B cell (primary cell): ENCODE data around the gene PDPR. TPM values are rescaled to one million over a fixed set of nuclear protein-coding genes. Genes with fewer than 3 reads are reported as not detected.
"Not testable (repeated sequence)": the region's sequence is repeated elsewhere in the genome, so short reads cannot be mapped to it uniquely, and the experiment has no call there.

Experiments used
- ATAC-seq: fragments of 200-7000 bp; cut with Tn5 transposase; one replicate; pipeline ENCODE4 v1.10.0; 2021; ENCODE audit warnings: low read depth, mild to moderate bottlenecking, moderate number of reproducible peaks, moderate library complexity
- CTCF ChIA-PET: fragments of 350-600 bp; sonication (Branson Sonifier 250); formaldehyde crosslinking; loops from one replicate; lab custom pipeline; 2021; ENCODE audit warnings: antibody characterized with exemption, inconsistent platforms; lab: Charles Lee
- POLR2A ChIA-PET: fragments of 350-600 bp; sonication (Branson Sonifier 250); formaldehyde crosslinking; loops from one replicate; lab custom pipeline; 2021; ENCODE audit warnings: antibody characterized with exemption; lab: Charles Lee
- DNase-seq: peaks from one replicate; pipeline ENCODE4 v3.0.0; 2013
- H2AFZ ChIP-seq: 2 replicates; pipeline ENCODE4 v1.6.1; 2012; ENCODE audit warnings: mild to moderate bottlenecking, low read depth, low read length; ENCODE audit not compliant: insufficient read depth, poor library complexity, severe bottlenecking
- H3K27ac ChIP-seq, 2 donors: 1 replicate in 1 of 2; 2 replicates in 1 of 2; pipeline ENCODE4 v1.5.1; 2012 to 2013; ENCODE audit warnings: low read length in 2 of 2, mild to moderate bottlenecking in 2 of 2, moderate library complexity in 1 of 2
- H3K27me3 ChIP-seq, 4 experiments: fragments of 200-600 bp in 1 of 4; sonication (generic) in 1 of 4; replicated peaks in 1 of 4; 1 replicate in 2 of 4; 2 replicates in 2 of 4; pipeline versions ENCODE4 v1.6.1 to v1.7.0; 2013 to 2016; ENCODE audit warnings: low read length in 3 of 4, mild to moderate bottlenecking in 2 of 4, mixed read lengths in 1 of 4, moderate library complexity in 1 of 4; ENCODE audit not compliant: insufficient read depth in 4 of 4, control insufficient read depth in 3 of 4; ENCODE audit errors: control extremely low read depth in 1 of 4
- H3K36me3 ChIP-seq, 2 experiments: replicated peaks in 1 of 2; 1 replicate in 1 of 2; 2 replicates in 1 of 2; pipeline versions ENCODE4 v1.6.1 to v1.7.1; 2013; ENCODE audit warnings: low read length in 1 of 2; ENCODE audit not compliant: insufficient read depth in 2 of 2, control insufficient read depth in 1 of 2; ENCODE audit errors: control extremely low read depth in 1 of 2, extremely low read depth in 1 of 2
- H3K4me1 ChIP-seq, 2 donors: fragments of 200-600 bp in 1 of 2; sonication (generic) in 1 of 2; 1 replicate in 1 of 2; 2 replicates in 1 of 2; pipeline versions ENCODE4 v1.5.1 to v1.6.1; 2013 to 2017; ENCODE audit warnings: low read length in 2 of 2; ENCODE audit not compliant: control insufficient read depth in 2 of 2, insufficient read depth in 2 of 2
- H3K4me2 ChIP-seq: replicated peaks from 2 replicates; pipeline ENCODE3; 2012; ENCODE audit warnings: mild to moderate bottlenecking, low read depth, low read length; ENCODE audit not compliant: poor library complexity, severe bottlenecking
- H3K4me3 ChIP-seq, 5 experiments: fragments of 200-600 bp in 1 of 5; sonication (generic) in 1 of 5; 1 replicate in 3 of 5; 2 replicates in 2 of 5; pipeline versions ENCODE4 v1.5.1 to v1.7.0; 2011 to 2016; ENCODE audit warnings: low read length in 4 of 5, mild to moderate bottlenecking in 4 of 5, low read depth in 2 of 5, control low read depth in 1 of 5, moderate library complexity in 1 of 5; ENCODE audit not compliant: insufficient read depth in 1 of 5; ENCODE audit errors: control extremely low read depth in 1 of 5, extremely low read depth in 1 of 5
- H3K79me2 ChIP-seq: fragments of 200-600 bp; sonication (generic); one replicate; pipeline ENCODE4 v1.6.0; 2016; ENCODE audit warnings: low read length; ENCODE audit not compliant: control insufficient read depth, insufficient read depth
- H3K9ac ChIP-seq: fragments of 200-600 bp; sonication (generic); 2 replicates; pipeline ENCODE4 v1.6.1; 2017; ENCODE audit warnings: mild to moderate bottlenecking, low read length, moderate library complexity
- H3K9me3 ChIP-seq, 3 donors: one replicate each; pipeline versions ENCODE4 v1.6.1 to v1.7.1; 2013; ENCODE audit warnings: low read length in 2 of 3; ENCODE audit not compliant: control insufficient read depth in 2 of 3, insufficient read depth in 1 of 3; ENCODE audit errors: control extremely low read depth in 1 of 3
- H4K20me1 ChIP-seq: 2 replicates; pipeline ENCODE4 v1.6.0; 2012; ENCODE audit warnings: mild to moderate bottlenecking, low read length; ENCODE audit not compliant: insufficient read depth, control insufficient read depth, poor library complexity, severe bottlenecking
- H3K27ac Mint-ChIP-seq: one replicate; pipeline ENCODE4 v1.8.0; 2021; ENCODE audit warnings: mixed read lengths
- H3K27me3 Mint-ChIP-seq: one replicate; pipeline ENCODE4 v1.8.0; 2021; ENCODE audit warnings: mixed read lengths
- H3K4me1 Mint-ChIP-seq: one replicate; pipeline ENCODE4 v1.8.0; 2021; ENCODE audit warnings: mixed read lengths
- H3K4me3 Mint-ChIP-seq: one replicate; pipeline ENCODE4 v1.8.0; 2021; ENCODE audit warnings: mixed read lengths
- H3K9me3 Mint-ChIP-seq: one replicate; pipeline ENCODE4 v1.8.0; 2022; ENCODE audit warnings: mixed read lengths; ENCODE audit not compliant: insufficient read depth
- WGBS: methylation state at CpG from one replicate; pipeline ENCODE4 v1.1.5; 2013; ENCODE audit warnings: missing lambda C conversion rate; ENCODE audit not compliant: insufficient coverage; 5-methylcytosine and 5-hydroxymethylcytosine counted together
- intact Hi-C: fragments of 100-400 bp; cut with micrococcal nuclease; formaldehyde crosslinking; loops from one replicate; pipeline ENCODE4 v1.10.0; 2022
- polyA plus RNA-seq: library from polyadenylated mRNA; depleted of rRNA; stranded (reverse); fragments of >200 nt; gene quantifications from 2 replicates; pipeline ENCODE4 v1.2.3, GENCODE V29; 2012
- total RNA-seq, 2 donors: library from RNA; stranded (reverse); fragments of 120-200 nt in 1 of 2; gene quantifications; 1 replicate in 1 of 2; 2 replicates in 1 of 2; pipeline versions ENCODE4 v1.2.3 to v1.2.4, GENCODE V29; 2013 to 2022

Gene PDPR
- total and polyA plus RNA-seq, 2 donors (not counting 1 experiment from before 2014, with no cell fraction given) = 14.7 to 28.3 TPM

DNA sequence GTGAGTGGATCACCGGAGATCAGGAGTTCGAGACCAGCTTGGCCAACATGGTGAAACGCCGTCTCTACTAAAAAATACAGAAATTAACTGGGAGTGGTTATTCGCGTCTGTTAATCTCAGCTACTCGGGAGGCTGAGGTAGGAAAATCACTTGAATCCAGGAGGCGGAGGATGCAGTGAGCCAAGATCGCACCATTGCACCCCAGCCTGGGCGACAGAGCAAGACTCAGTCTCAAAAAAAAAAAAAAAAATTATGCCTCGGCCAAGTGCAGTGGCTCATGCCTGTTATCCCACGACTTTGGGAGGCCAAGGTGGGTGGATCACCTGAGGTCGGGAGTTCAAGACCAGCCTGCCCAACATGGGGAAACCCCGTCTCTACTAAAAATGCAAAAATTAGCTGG, 9.7 kb downstream of the PDPR start:
- H3K4me1 ChIP-seq, H3K4me2 ChIP-seq, H3K9me3 ChIP-seq, H3K4me3 Mint-ChIP-seq, CTCF ChIA-PET, H3K9me3 Mint-ChIP-seq, H3K4me3 ChIP-seq, H4K20me1 ChIP-seq, H3K27me3 ChIP-seq, H3K27ac Mint-ChIP-seq, POLR2A ChIA-PET, H3K27ac ChIP-seq, H3K27me3 Mint-ChIP-seq, H3K4me1 Mint-ChIP-seq, ATAC-seq, DNase-seq, intact Hi-C loops, H2AFZ ChIP-seq, H3K9ac ChIP-seq: not testable (repeated sequence)
- H3K36me3 ChIP-seq = peaks cover 3 to 48% of the 10 kb centered on the region in 2 experiments
- WGBS = 85% methylated on average over 11 of the region's 14 CpGs
- peaks cover 15% of the 10 kb centered on the region for H3K79me2 ChIP-seq

DNA sequence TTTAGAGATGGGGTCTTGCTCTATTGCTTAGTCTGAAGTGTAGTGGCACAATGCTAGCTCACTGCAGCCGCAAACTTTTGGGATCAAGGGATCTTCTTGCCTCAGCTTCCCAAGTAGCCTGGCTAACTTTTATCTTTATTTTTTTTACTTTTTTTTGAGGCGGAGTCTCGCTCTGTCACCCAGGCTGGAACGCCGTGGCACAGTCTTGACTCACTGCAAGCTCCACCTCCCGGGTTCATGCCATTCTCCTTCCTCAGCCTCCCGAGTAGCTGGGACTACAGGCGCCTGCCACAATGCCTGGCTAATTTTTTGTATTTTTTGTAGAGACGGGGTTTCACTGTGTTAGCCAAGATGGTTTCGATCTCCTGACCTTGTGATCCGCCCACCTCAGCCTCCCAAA, 12.1 kb downstream of the PDPR start:
- H3K9me3 ChIP-seq, H3K4me1 ChIP-seq, H4K20me1 ChIP-seq, H3K4me3 ChIP-seq, H3K27ac ChIP-seq, DNase-seq, H3K4me3 Mint-ChIP-seq, H3K27me3 ChIP-seq, H3K27ac Mint-ChIP-seq, H3K4me2 ChIP-seq, H3K4me1 Mint-ChIP-seq, H3K9ac ChIP-seq, H2AFZ ChIP-seq, POLR2A ChIA-PET, ATAC-seq, intact Hi-C loops, H3K9me3 Mint-ChIP-seq, CTCF ChIA-PET, H3K27me3 Mint-ChIP-seq: not testable (repeated sequence)
- WGBS = 100% methylated on average over 9 of the region's 11 CpGs
- peaks cover 11% of the 10 kb centered on the region for H3K79me2 ChIP-seq
- peaks cover 5 to 64% of the 10 kb centered on the region in 2 experiments for H3K36me3 ChIP-seq

DNA sequence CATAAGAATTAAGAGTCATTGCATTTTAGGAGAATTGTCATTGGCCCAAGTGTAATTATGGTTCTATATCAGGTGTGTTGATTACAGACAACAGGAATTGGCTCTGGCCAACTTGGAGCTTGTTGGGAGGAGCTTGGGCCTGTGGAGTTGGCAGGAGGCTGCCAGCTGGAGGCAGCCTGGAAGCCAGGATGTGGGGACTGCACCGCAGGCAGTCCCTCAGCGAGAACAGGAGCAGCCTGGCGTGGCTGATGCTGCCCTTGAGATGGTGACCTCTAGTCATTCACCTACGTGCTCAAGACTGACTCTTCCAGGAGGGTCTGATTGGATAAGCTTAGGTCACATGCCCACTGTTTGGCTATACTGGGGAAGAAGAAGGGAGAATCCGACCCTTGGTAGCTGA, 13.6 kb downstream of the PDPR start:
- POLR2A ChIA-PET, H3K4me3 ChIP-seq, H2AFZ ChIP-seq, H3K9me3 ChIP-seq, H3K27me3 ChIP-seq, CTCF ChIA-PET, H3K9me3 Mint-ChIP-seq, H3K79me2 ChIP-seq, H3K27ac Mint-ChIP-seq, H3K4me1 Mint-ChIP-seq, intact Hi-C loops, H4K20me1 ChIP-seq, ATAC-seq, H3K4me2 ChIP-seq, H3K27ac ChIP-seq, H3K4me3 Mint-ChIP-seq, H3K4me1 ChIP-seq, H3K27me3 Mint-ChIP-seq, DNase-seq, H3K9ac ChIP-seq: not testable (repeated sequence)
- peaks cover 8 to 68% of the 10 kb centered on the region in 2 experiments for H3K36me3 ChIP-seq
- WGBS = no CpG with 5 or more reads among the region's 5 CpGs

DNA sequence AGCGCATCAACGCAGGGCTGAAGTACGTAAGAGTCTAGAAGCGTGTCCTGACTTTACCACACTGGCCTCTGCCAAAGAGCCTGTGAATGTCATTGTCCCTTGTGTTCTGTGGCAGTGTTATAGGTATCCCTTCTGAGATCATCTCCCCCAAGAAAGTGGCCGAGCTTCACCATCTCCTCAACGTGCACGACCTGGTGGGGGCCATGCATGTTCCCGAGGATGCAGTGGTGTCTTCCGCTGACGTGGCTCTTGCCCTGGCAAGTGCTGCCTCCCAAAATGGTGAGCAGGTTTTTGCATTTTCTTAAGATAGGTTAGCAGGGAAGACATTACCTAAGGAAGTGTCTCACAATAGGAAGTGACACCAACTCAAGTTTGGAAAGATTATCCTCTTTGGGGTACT, 14.7 kb downstream of the PDPR start:
- H4K20me1 ChIP-seq, H3K4me3 ChIP-seq, H3K9ac ChIP-seq, H3K27ac Mint-ChIP-seq, H3K4me2 ChIP-seq, H3K27me3 ChIP-seq, H3K27ac ChIP-seq, POLR2A ChIA-PET, DNase-seq, H3K79me2 ChIP-seq, intact Hi-C loops, H3K9me3 ChIP-seq, H2AFZ ChIP-seq, H3K9me3 Mint-ChIP-seq, H3K4me3 Mint-ChIP-seq, H3K4me1 ChIP-seq, CTCF ChIA-PET, ATAC-seq, H3K4me1 Mint-ChIP-seq, H3K27me3 Mint-ChIP-seq: not testable (repeated sequence)
- H3K36me3 ChIP-seq = peaks cover 8 to 63% of the 10 kb centered on the region in 2 experiments
- no CpG with 5 or more reads among the region's 10 CpGs for WGBS
